Urinary bladder (tissue), 4 donors: ENCODE measurements around the gene DIDO1. TPM values are rescaled to one million over a fixed set of nuclear protein-coding genes. Genes with fewer than 3 reads are reported as not detected.

Source experiments
- DNase-seq: peaks from one replicate; pipeline ENCODE4 v3.0.0-alpha.2; 2015; ENCODE audit errors: extremely low spot score
- H3K27ac ChIP-seq: one replicate; pipeline ENCODE4 v1.5.1; 2013; ENCODE audit warnings: low read depth, mild to moderate bottlenecking, moderate library complexity
- H3K36me3 ChIP-seq: one replicate; pipeline ENCODE4 v1.6.1; 2013; ENCODE audit warnings: mild to moderate bottlenecking, moderate library complexity; ENCODE audit not compliant: insufficient read depth
- H3K4me1 ChIP-seq: one replicate; pipeline ENCODE4 v1.6.1; 2013; ENCODE audit warnings: mild to moderate bottlenecking, moderate library complexity; ENCODE audit not compliant: insufficient read depth
- H3K4me3 ChIP-seq: one replicate; pipeline ENCODE4 v1.5.1; 2013; ENCODE audit warnings: low read depth, low read length
- WGBS: extraction: QIAGEN DNeasy Blood & Tissue Kit; methylation state at CpG from one replicate; pipeline ENCODE4 v1.1.7; 2013; 5-methylcytosine and 5-hydroxymethylcytosine counted together
- polyA plus RNA-seq: library from polyadenylated mRNA; stranded (reverse); fragments of 200-250 nt; gene quantifications from one replicate; pipeline ENCODE4 v1.2.3, GENCODE V29; 2013
- total RNA-seq: library from RNA; depleted of rRNA; stranded (reverse); fragments of >200 nt; gene quantifications from one replicate; pipeline ENCODE4 v1.2.3, GENCODE V29; 2014
- donor health status: healthy with polysubstance abuse.
- donor health status: healthy.

The DIDO1 gene
- total and polyA plus RNA-seq, 2 donors, result 44.1 to 50.1 TPM

- no peaks in the 10 kb centered on the region for H3K36me3 ChIP-seq
- H3K27ac ChIP-seq, result no peak overlapping the region
- WGBS, result 96% methylated on average over 12 of the region's 12 CpGs
- no peak for DNase-seq
- no peak overlapping the region for H3K4me3 ChIP-seq
- H3K4me1 ChIP-seq, result no peaks in the 10 kb centered on the region
These were observed 23.7 kb upstream of the DIDO1 start for GRCh38 chr20:62949962-62950361.

- Histone ChIP-seq H3K4me3 (no peak overlapping the region), H3K4me1 (no peaks in the 10 kb centered on the region), H3K27ac (no peak overlapping the region), H3K36me3 (no peaks in the 10 kb centered on the region)
- WGBS, result 97% methylated on average over 6 of the region's 6 CpGs
- no peak for DNase-seq
These were observed 23.0 kb upstream of the DIDO1 start for GRCh38 chr20:62949153-62949821.

GRCh38 chr20:62947532-62948300 lies 21.4 kb upstream of the DIDO1 start:
- no peaks in the 10 kb centered on the region for H3K36me3 ChIP-seq

DNA sequence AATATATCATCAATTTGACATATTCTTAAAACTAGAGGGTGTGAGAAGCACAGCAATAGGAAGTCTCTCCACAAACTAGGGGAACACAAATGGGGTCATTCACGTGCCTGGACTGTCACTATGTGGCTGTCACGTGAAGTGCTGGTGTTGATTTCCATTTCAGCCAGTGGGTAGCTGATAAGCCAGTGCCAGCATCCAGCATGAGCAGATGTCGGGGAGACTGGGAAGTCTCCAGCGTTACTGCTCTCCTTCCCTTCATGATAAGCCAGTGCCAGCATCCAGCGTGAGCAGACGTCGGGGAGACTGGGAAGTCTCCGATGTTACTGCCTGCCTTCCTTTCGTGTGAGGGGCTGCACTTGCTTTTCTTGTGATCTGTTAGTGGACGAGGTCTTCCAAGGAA lies 20.6 kb upstream of the DIDO1 start:
- no peaks in the 10 kb centered on the region for H3K4me1 ChIP-seq
- no peak for DNase-seq
- WGBS, result 42% methylated on average over 10 of the region's 10 CpGs
- H3K4me3 ChIP-seq, result no peak overlapping the region
- H3K27ac ChIP-seq, result no peak overlapping the region
- H3K36me3 ChIP-seq, result no peaks in the 10 kb centered on the region

More at GRCh38 chr20:62947532-62948300, 21.4 kb upstream of the DIDO1 start:
- 96% methylated on average over 17 of the region's 17 CpGs for WGBS
- Histone ChIP-seq H3K4me1 (no peaks in the 10 kb centered on the region), H3K27ac (no peak overlapping the region), H3K4me3 (no peak overlapping the region)
- no peak for DNase-seq

GRCh38 chr20:62945771-62946339 lies 19.6 kb upstream of the DIDO1 start:
- H3K4me3 ChIP-seq, result no peak overlapping the region
- WGBS, result 91% methylated on average over 25 of the region's 25 CpGs
- no peak overlapping the region for H3K27ac ChIP-seq
- no peaks in the 10 kb centered on the region for H3K36me3 ChIP-seq
- no peak for DNase-seq
- H3K4me1 ChIP-seq, result no peaks in the 10 kb centered on the region

DNA sequence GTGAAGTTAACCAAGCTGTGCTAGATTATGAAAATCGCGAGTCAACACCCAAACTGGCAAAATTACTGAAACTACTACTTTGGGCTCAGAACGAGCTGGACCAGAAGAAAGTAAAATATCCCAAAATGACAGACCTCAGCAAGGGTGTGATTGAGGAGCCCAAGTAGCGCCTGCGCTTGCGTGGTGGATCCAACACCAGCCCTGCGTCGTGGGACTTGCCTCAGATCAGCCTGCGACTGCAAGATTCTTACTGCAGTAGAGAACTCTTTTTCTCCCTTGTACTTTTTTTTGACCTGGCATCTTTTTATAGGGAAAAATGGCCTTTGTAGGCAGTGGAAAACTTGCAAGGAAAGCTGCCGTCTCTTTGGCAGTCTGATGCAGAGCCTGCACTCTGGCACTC lies 18.4 kb upstream of the DIDO1 start:
- WGBS, result 82% methylated on average over 10 of the region's 10 CpGs
- H3K4me1 ChIP-seq, result no peaks in the 10 kb centered on the region
- H3K4me3 ChIP-seq, result no peak overlapping the region
- DNase-seq, result no peak
- H3K36me3 ChIP-seq, result no peaks in the 10 kb centered on the region
- no peak overlapping the region for H3K27ac ChIP-seq

- H3K4me1 ChIP-seq, result no peaks in the 10 kb centered on the region
- H3K27ac ChIP-seq, result no peak overlapping the region
- WGBS, result 81% methylated on average over 8 of the region's 8 CpGs
- DNase-seq, result no peak
- no peaks in the 10 kb centered on the region for H3K36me3 ChIP-seq
- no peak overlapping the region for H3K4me3 ChIP-seq
These were observed 17.9 kb upstream of the DIDO1 start for GRCh38 chr20:62944184-62944583.

DNA sequence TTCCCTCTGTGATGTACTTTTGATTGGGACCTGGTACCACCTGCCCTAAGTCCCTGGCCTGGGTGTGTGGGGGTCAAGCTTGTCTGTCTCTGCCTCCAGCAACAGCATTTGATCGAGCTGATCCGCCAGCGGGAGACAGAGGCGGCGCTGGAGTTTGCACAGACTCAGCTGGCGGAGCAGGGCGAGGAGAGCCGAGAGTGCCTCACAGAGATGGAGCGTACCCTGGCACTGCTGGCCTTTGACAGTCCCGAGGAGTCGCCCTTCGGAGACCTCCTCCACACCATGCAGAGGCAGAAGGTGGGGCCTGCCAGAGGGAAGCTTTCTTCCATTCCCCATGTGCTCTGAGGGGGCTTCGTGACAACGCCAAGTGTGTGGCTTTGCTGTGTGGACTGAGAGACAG lies 17.1 kb upstream of the DIDO1 start:
- whole genome bisulfite sequencing, result 95% methylated on average over 14 of the region's 14 CpGs
- DNase-seq, result no peak
- Histone ChIP-seq H3K4me1 (no peaks in the 10 kb centered on the region), H3K27ac (no peak overlapping the region), H3K36me3 (no peaks in the 10 kb centered on the region), H3K4me3 (no peak overlapping the region)

DNA sequence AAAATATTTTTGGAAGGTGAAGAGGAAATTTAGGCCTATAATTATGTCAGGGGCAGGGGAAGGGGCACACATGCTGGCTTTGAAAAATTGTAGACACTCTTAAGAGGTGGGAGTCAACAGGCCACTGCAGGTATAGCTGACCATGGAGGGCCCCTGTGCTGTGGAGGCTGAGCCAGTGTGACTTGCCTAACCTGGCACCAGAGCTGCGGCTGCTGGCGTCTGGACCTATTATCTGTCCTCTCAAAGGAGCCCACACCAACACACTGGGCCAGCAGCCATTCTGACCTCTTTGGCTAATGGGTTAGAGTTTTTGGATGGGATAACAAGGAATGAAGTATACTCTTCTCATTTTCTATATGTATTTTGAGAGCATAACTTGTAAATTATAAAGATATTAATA lies 16.2 kb upstream of the DIDO1 start:
- H3K4me3 ChIP-seq, result no peak overlapping the region
- WGBS, result 86% methylated on average over 2 of the region's 2 CpGs
- no peak overlapping the region for H3K27ac ChIP-seq
- no peaks in the 10 kb centered on the region for H3K4me1 ChIP-seq
- no peaks in the 10 kb centered on the region for H3K36me3 ChIP-seq
- DNase-seq, result no peak

DNA sequence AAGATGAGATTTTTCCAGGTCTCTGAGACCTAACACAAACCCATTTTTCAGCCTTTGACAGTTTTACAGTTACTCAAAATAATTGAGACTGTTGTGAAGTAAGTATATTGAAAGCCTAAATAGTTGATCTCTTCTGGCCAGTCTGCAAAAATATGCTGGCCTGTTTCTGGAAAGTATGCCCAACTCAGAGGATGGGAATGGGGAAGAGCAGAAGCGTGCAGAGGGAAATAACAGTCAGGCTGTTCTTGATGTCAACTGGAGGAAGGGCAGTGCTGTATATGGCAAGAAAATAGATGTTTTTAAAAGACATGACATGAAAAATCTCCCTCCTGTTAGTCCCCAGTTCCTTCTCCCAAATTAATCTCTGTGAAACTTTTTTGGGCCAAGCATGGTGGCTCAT lies 15.5 kb upstream of the DIDO1 start:
- Histone ChIP-seq H3K4me1 (no peaks in the 10 kb centered on the region), H3K27ac (no peak overlapping the region), H3K36me3 (no peaks in the 10 kb centered on the region), H3K4me3 (no peak overlapping the region)
- 92% methylated on average over 1 of the region's 1 CpG for WGBS
- no peak for DNase-seq

GRCh38 chr20:62940875-62941274 lies 14.6 kb upstream of the DIDO1 start:
- H3K4me3 ChIP-seq, result no peak overlapping the region
- 90% methylated on average over 8 of the region's 8 CpGs for WGBS
- H3K36me3 ChIP-seq, result no peaks in the 10 kb centered on the region
- H3K27ac ChIP-seq, result no peak overlapping the region
- no peak for DNase-seq
- no peaks in the 10 kb centered on the region for H3K4me1 ChIP-seq

DNA sequence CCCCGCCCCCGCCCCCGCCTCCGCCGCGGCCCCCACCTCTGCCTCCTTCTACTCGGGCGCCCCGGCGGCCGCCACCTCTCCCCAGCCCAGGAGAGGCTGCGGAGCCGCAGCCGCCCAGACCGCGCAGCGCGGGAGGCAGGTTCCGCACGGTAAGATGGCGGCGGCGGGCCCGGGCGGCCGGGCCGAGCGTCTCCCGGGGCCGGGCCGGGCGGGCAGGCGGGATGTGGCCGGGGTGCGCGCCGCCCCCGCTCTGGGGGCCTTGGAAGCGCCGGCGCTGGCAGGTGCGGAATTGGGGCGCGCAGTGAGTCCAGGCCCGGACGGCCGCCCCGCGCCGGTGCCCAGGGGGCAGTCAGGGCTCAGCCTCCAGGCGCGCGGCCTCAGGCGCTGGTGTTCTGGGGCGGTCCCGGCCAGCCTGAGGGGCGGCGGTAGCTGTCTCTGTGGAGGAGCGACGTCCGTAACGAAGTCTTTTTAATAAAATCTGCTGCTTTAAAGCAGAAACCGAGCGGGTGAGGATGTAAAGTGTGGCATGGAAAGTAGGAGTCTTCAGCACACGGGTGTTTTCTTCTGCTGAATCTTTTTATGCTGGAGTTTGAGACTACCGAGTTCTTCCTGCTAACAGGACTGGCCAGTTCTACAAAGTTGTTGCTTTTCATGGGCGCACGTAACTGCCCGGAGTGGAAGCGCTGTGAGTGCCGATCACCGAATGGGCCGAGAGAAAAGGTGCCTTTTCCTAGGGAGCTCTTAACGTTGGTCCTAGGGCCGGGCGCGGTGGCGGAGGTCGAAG lies 12.0 kb upstream of the DIDO1 start, which contains the start of gene GID8:
TSS of gene GID8 (plus strand) at position 43 of the 784 bp plus-strand sequence. CDS start 3,356 bp downstream, outside the sequence.
- Histone ChIP-seq H3K4me3 (peak within 1 kb of the TSS; percentile 94), H3K27ac (peak within 1 kb of the TSS; percentile 97), H3K36me3 (no peaks in the 10 kb centered on the region), H3K4me1 (no peaks in the 10 kb centered on the region)
- WGBS, result under 1% methylated on average over 79 of the region's 79 CpGs
- no peak for DNase-seq

- WGBS, result under 1% methylated on average over 92 of the region's 92 CpGs
- no peaks in the 10 kb centered on the region for H3K36me3 ChIP-seq
- H3K27ac ChIP-seq, result peak overlapping the region; percentile 70
- DNase-seq, result peak; percentile 83
- no peaks in the 10 kb centered on the region for H3K4me1 ChIP-seq
- peak overlapping the region; percentile 94 for H3K4me3 ChIP-seq
These were observed 11.2 kb upstream of the DIDO1 start for GRCh38 chr20:62937268-62938104.
